Esophagus squamous epithelium (tissue), 4 donors: Measurements from ENCODE around the gene HDAC10.

ENCODE experiments used
- CTCF ChIP-seq, 6 experiments: fragments of 450-650 bp in 4 of 6; fragments of 200-600 bp in 2 of 6; sonication (generic) in 2 of 6; IDR thresholded peaks; one replicate each; pipeline ENCODE4 v1.5.1; 2016 to 2019; ENCODE audit warnings: antibody characterized with exemption in 6 of 6, mild to moderate bottlenecking in 4 of 6, moderate library complexity in 4 of 6
- POLR2A ChIP-seq, 4 donors: fragments of 450-650 bp; IDR thresholded peaks; one replicate each; pipeline ENCODE4 v1.6.1; 2017; ENCODE audit warnings: antibody characterized with exemption in 4 of 4, mild to moderate bottlenecking in 4 of 4, moderate library complexity in 3 of 4

- TF ChIP-seq CTCF (IDR thresholded peaks at IDR 0.05): no peak
- no peak for TF ChIP-seq POLR2A (IDR thresholded peaks at IDR 0.05)
These were observed 30.3 kb upstream of the HDAC10 start for GRCh38 chr22:50281384-50281760.
